Stimulated activated CD8-positive, alpha-beta memory T cell treated with anti-CD3 and anti-CD28 coated beads, Interleukin-7, amount 100 ng/mL, for 48 hours (primary cell): ENCODE measurements around the gene NRP1.

Experiments
- DNase-seq, 2 donors: peaks; one replicate each; pipeline ENCODE4 v3.0.0-alpha.2; 2020; ENCODE audit warnings: low read depth in 1 of 2; ENCODE audit errors: extremely low read depth in 1 of 2

The NRP1 gene

DNA sequence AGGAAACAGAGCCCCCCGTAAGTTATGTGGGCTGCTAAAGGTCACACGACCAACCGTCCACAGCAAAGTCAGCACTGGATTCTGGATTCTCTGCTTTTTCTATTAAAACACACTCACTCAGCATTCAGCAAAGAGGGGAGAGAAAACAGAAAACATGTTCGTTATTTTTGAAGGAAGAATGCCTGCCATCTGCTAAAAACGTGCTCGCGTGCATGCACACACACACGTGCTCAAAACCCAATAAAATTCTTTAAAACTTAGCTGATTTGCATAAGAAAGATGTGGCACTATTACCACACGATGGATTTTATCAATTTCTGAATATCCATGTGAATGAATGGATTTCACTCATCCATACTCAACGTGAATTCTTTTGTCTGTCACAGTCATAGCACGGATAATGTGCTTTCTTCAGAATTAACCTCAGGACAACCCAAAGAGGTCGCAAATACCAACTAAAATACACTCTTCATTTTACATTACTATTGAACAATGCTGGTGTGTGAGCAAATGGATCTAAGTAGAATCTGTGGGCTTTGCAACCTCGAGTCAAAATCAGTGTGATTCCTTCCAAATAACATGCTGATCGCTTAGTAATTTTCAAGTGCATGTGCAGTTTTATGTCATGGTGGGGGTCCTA lies 40.8 kb downstream of the NRP1 start:
- DNase-seq = no peak

DNA sequence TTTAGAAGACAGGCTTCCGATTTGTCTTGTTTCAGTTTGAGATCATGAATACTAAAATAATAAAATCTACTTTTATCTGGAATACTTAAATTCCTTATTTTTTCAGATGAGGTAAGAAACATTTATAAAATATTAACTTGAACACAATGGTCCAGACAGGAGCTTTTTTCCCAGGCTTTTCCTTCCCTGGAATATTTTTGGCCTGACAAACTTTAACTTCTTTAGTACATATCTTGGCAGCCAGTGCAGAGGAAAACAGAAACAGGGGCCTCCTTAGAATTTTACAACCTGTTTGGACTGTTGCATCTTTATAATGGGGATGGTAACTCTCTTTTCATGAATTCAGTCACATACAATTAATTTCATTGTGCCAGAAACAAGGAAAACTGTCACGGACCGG lies 41.4 kb downstream of the NRP1 start:
- DNase-seq = no peak

DNA sequence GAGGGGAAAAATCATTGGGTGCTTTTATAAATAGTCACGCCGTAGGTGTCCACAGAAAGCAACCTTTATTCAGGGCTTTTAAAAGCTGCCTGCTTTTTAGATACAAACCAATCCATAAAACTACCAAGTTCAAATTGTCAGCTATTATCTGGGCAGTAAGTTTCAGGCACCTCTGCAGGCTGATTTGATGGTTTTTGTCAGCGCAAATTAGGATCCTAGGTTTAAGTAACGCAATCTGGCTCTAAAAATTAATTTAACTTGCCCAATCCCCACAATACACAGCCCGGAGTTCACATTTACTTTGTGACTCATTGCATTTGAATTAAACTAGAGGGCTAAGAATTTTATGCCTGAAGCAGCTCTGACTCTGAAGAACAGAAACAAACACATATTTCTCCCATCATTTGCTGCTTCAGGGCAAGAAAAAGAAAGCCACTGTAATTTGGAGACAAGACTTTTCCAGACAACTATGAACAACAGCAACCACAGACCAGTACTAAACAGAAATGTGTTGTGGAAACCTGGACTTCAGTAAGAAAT lies 43.3 kb downstream of the NRP1 start:
- no peak for DNase-seq

DNA sequence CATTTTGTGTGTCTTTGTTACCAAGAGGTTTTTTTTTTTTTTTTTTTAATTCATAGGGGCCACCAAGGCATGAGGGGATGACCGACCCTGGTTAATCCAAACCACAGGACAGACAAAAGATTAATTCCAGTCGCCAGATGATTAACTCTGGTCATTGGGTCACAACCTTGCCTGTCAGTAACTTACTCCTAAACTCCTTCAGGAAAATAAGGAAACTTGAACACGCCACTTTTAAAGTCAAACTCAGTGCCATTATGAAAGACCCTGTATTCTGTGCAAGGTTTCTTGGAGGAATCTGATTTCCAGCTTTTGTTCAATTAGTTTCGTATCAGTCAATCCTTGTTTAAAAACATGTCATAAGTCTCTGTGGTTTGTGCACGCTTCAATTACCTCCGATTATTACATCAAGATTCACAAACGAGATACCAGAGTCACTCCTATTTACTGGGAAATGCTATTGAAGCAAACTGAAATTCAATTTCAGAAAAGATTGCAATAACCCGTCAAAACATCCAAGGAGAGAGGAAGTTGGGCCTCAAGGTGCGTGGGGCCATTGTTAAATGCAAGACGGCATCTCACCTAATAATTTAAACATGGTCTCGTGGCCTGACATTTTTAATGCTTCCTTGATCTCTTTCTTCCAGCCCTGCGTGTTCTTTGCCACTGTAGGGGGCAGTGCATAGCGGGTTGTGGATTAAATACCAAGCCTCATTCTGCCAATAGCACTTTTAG lies 44.0 kb downstream of the NRP1 start:
- no peak for DNase-seq

DNA sequence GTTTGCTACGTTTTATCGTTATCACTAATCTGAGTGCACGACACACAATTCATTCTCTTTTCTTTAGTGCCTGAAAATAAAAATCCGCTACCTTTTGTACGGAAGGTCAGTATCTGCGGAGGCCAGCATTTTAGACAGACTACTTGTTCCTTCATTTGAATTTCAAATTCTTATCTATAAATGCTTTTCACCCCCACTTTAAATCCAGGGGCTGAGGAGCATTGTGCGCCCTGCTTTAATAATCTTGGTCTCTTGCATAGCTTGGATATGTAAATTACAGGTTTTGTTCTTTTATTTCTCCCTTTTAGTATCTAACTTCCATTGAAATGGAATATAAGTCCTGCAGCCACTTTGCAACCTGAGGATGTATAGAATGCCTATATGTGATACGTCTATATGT lies 44.7 kb downstream of the NRP1 start:
- no peak for DNase-seq

DNA sequence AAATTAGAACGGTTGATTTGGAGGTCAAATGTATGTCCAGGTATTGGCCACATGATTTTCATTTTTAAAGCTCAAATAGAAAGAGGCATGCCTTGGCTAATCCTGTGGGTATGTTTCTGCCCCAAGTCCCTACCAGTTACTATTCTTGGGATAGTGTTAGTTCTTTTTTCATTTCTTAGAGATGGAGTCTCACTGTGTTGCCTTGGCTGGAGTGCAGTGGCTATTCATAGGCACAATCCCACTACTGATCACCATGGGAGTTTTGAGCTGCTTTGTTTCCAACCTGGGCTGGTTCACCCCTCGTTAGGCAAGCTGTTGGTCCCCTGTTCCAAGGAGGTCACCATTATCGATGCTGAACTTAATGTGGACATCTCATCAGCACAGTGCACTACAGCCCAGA lies 46.3 kb downstream of the NRP1 start:
- no peak for DNase-seq

DNA sequence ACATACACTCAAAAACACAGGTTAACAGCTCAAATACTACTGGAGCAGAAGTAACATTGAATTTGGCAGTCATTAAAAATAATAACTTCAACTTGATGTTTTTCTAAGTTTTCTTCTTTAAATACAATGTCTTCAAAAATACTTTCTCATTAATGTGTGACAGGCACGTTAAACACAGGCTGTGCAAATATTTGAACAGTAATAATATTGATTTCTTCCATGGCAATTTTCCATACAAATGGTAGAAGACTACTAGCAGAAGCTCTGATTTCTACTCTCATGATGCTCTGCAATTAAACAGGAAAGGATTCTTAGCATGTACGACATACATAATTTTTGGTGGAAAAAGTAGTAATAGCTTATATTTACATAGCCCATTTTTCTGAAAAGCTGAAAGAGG lies 47.4 kb downstream of the NRP1 start:
- DNase-seq = no peak

DNA sequence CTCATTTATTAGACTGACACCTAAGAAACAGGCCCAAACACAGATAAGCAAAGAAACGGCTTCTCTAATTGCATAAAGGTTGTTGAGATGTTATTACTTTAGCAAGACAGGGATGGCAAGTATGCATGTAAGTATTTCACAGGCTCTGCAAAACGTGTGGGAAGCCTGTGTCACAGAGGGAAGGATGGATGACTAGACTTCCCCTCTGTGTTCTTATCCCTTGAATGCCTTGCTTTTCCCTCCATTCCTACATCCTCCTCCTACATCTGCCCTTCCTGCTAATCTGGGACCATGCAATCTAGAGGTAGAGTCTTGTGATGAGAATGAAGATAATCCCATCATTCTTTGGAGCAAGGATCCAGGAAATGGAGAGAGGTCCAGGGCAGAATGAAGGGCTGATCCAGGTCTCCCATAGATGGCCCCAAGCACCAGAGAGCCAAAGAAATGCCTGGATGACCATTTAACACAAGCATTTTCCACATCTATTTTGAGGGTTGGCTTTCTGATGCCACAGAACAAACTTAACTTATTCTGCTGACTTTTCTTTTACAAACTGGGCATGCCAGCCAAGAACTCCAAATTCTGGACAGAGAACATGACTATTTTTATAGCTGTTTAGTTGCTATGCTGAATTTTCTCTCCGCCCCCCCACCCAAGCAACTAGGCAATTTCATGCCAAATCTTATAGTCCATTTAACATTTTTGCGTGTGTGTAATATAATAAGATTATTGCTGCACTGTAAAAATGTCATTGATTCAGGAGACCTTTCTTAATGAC lies 48.1 kb downstream of the NRP1 start:
- DNase-seq = no peak

DNA sequence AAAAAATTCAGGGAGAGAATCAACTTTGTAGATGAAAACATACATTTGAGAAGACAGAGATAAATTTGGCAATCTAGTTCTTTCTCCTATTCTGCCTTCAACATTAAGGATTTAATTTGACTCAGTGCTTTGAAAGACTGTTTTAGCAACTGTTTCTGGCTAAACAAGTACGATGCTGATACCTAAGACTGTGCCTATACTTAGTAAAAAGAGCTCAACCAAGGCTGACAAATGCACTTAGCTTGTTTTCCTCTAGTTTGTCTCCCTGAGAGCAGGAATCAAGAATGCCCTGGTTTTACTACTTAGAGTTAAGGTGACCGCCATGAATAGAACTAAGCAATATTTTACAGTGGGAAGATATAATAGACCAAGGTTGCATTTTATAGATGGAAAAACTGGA lies 49.5 kb downstream of the NRP1 start:
- no peak for DNase-seq

DNA sequence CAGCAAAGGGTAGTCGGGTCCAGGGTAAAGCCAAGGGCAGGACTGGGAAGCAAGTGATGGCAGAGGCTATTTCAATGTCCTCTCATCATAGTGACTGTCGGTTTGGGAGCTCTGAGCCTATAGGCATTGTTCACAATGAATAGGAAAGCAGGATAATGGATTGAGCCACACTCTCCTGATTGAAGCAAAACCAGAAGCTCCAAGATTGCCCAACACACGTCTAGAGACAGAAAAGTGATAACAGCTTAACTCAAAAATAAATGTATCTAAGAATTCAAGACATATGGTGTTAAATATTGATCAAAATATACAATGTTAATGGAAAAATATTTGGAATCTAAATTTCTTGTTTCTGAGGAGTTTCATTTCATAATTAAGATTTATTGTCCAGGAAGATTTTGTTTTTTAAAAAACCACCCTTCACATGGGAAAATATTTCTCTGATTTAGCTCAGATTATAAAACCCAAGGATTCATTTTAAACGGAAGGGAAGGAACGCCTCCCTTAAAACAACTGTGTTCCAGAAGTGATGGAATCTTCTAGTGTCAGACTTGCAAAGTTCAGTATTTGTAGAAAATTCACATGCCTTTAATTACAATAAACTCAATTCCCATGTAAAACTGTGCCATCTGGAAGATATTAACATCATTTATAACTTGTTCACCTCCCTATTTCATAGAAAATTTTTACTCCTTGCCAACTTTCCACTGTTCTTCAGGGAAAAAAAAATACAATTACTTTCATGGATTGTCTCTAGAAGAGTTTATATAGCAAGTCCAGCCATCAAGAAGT lies 54.5 kb downstream of the NRP1 start:
- DNase-seq = no peak

DNA sequence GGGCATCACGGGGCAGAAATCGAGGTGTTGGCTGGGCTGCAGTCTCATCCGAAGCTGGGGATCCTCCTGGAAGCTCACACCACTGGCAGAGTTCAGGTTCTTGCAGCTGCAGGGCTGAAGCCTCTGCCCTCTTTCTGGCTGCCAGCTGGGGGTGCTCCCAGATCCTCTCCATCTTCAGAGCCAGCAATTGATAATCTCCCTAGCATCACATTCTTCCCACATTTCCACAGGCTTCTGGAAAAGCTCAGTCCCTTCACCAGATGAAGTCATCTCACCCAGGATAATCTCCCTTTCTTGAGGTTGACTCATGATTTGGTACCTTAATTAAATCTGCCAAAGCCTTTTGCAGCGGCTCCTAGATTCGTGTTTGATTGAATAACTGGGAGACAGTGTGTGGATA lies 55.2 kb downstream of the NRP1 start:
- no peak for DNase-seq

DNA sequence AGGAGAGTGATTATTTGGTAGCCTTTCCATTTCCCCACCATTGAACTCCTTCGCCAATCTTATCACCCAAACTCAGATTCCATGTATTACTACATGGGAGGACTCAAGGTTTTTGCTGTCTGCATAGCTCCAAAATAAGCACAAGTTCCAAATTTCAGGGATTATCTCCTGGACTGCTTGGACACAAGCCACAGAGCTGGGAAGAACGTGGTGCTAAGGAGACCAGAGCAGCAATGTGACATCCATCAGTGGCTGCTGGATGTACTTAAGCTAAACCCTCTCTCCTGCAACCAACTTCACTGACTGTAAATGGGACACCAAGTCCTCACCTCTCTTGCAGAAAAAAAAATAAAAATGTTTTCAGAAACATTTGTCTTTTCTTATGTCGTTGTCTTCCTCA lies 56.3 kb downstream of the NRP1 start:
- no peak for DNase-seq

DNA sequence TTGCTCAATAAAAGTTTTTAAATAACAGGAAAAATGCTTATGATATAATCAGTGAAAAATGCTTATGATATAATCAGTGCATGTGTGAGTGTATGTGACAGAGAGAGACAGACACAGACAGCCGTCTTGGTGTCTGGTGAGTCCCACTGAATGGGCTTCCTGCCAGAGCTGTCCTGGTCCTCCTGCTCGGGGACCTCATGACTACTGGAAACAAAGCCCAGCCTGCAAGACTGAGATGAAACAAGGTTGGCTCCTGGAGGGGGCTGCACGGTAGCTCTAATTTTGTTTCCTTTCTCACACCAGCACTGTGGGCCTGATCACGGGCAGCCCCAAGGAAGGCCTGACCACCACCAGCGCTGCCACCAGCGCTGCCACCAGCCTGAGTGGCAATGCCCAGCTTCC lies 57.3 kb downstream of the NRP1 start:
- no peak for DNase-seq

DNA sequence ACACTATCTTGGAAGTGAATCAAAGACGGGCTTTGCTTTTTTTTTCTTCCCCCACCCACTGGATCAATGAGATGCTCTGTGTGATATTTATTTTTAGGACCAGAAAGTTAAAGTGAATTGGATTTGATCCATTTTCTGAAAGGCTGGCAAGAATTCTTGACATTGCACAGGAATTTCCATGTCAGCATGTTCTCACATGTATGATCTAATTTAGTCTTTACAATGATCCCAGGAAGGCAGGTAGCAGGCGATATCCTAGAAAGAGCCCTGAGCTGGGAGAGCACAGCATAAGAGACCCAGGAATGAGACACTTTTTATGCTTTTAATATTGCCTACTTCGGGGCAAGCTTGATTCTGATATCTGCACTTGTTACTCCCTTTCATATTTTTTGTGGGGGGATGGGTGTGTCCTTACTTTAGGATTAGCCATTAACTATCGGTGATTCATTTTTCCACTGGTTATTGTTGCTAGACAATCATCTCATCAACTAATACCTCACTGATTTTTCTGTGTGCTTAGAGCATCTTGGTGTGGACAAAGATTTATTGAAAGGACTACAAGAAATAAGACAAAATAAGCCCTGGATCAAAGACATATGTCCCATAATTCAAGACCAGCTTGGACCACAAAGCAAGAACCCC lies 58.1 kb downstream of the NRP1 start:
- no peak for DNase-seq

DNA sequence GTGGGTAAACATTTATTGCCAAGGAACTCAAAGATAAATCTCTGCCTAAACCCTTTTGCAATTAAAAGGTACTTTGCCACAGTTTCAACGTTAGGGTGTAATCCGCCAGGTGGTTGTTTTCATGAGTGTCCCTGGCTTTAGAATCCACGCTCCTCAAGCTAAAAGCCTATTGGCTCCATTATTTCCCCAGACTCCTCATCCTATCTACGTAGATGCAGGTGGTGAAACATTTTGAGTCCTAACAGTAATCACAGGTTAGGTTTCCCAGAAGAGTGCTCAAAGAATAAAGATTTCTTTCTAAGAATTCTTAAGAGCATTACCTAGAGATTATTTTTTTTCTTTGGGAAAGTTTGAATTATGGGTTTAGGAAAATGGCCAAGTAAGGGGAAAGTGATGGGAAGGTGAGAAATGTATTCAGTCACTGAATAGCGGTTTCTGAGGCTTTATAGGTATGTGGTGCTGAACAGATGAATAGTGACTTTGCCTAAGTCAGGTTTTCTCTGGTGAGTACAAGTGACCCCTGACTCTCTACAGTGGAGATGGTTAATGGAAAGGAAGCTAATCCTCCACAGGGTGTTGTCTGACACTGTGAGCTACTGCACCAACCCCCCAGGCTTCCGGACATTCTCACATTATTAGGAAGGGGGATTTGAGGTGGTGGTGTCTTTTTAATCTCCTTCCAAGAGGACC lies 60.2 kb downstream of the NRP1 start:
- no peak for DNase-seq

DNA sequence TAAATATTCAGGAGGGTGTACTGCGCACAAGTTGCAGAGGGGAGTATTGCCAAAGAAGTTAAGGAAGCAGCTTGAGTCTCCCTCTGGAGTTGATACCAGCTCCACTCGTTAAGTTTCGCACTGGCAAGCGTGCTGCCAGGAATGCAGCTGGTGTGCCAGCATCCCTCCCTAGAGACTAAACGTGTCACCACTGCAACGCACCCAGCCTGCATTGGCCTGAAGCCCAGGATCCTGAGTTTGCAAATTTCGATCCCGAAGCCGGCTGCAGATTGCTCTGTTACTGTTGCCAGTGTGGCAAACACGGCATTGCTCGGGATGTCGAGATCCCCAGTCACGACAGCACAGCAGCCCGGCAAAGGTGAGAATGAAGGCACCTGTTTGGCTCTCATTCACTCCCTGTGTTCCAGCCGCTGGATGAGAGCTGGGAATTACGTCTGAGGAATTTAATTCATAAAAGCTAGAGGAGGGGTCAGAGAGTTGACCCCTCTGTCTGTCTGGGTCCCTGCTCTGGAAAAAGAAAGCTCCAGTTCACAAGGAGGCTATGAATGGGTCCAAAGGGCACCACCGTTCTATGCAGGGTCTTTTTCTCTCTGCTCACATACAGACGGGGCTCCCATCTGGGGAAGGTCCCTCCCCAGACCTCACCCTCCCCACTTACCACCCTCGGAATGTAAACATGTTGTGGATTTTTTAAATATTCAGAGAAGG lies 61.0 kb downstream of the NRP1 start:
- DNase-seq = no peak

DNA sequence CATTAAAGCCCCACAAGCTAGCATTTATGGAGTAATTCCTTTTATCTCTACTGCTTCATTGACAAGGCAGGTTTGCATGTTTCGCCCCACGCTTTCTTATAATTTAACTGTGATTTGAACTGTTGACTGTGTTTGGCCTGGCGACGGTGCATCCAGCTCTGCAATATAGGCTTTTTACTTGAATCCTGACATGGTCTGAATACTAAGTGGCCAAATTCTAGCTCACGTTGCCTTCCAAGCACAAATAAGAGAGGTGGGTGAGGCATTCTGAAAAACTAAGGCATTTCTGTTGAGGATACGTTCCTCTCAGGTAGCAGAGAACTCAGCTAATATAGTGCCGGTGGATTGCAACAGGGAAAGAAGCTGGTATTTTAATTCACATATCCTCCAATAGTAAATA lies 61.8 kb downstream of the NRP1 start:
- DNase-seq = no peak

DNA sequence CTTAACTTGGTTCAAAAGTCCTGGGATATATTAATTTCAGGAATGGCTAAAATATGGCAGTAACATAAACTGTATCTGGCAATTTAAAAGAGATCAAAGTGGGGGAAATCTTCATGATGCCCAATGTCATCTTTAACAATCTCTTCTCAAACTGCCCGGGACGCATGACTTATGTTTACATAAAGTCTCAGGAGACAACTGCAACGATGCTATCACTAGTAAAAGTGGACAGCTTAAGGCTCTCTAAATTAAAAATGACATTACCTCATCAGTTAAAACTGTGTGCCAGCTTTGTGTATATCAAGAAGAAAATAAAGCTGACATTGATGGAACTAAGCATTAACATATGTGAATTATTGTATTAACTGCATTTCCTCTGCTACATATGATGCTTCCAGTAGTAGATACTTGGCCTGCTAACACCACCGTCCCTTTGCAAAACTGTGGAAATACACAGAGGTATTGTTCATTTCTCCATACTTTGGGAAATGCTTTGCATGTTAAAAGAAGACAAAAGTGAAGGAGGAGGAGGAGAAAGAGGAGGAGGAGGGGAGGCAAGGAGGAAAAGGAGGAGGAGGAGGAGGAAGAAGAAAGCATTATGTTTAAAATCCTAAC lies 62.4 kb downstream of the NRP1 start:
- DNase-seq = no peak

DNA sequence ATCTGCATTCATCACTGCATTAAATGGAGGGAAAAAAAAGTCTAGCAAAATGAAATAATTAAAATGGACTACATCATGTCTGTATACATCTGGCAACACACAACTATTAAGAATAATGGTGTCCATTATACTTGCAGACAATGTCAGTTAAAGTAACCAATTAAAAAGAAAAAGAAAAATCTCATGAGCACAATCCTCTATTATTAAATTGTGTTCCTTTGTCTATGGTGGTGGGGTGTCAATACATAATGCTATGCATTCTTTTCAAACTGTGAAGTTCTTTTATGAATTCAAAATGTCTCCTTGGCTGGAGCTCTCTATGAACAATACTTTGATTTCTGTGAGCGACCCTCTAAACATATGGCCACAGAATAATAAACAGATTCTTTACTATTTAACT lies 63.5 kb downstream of the NRP1 start:
- DNase-seq = no peak
